D721Med (cell line): ENCODE results near the gene RALGPS2.

Experiments
- DNase-seq: peaks from one replicate; pipeline ENCODE4 v3.0.0; 2011; ENCODE audit warnings: low spot score; ENCODE audit not compliant: insufficient read length
- FAIRE-seq: peaks from 2 replicates; lab custom pipeline; 2011; peaks lifted over from hg19 to GRCh38; lab: Jason Lieb, UNC
- CTCF ChIP-seq: IDR thresholded peaks from 2 replicates; pipeline ENCODE4 v1.5.1; 2012; ENCODE audit warnings: mild to moderate bottlenecking, control low read depth; ENCODE audit not compliant: insufficient read depth; ENCODE audit errors: missing control alignments

Gene RALGPS2

GRCh38 chr1:178862864-178863263 is 137.8 kb downstream of the RALGPS2 start:
- DNase-seq (no peak), FAIRE-seq (no peak)
- no peak for TF ChIP-seq CTCF

- no peak for TF ChIP-seq CTCF
- DNase-seq (no peak), FAIRE-seq (no peak)
Measured at GRCh38 chr1:178864326-178864725, 139.3 kb downstream of the RALGPS2 start.

GRCh38 chr1:178867670-178868069 is 142.6 kb downstream of the RALGPS2 start:
- TF ChIP-seq CTCF, result no peak
- DNase-seq (no peak), FAIRE-seq (peak; percentile 81)

- FAIRE-seq, result no peak
Measured at GRCh38 chr1:178868706-178869105, 143.7 kb downstream of the RALGPS2 start.

DNA sequence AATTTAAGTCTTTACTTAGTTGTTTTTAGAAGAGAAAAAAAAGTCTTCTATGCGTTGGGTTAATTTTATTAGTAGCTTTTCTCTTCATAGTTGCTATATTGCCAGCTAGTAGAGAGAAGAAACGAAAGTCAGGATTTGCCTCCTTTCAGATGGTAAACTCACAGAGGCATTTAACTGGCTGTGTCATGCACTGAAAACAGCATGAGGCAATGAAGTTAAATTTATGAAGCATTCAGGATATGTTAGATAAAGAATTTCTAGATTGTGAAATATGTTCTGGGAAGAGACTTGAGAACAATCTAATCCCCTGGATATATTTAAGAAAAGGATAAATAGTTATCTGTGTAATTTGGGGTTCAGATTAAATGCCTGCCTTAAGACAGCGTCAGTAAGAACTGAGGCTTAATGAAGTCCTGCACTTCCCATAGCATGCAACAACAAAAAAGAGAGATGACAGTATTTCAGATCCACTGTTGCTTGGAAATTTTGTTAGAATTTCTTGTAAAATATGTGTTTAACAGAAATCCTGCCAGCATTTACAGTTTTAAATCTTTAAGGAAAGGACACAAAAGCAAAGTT is 144.2 kb downstream of the RALGPS2 start:
- no peak for TF ChIP-seq CTCF
- DNase-seq (no peak), FAIRE-seq (peak; percentile 90)

More at GRCh38 chr1:178868706-178869105, 143.7 kb downstream of the RALGPS2 start:
- DNase-seq, result no peak
- TF ChIP-seq CTCF, result no peak

GRCh38 chr1:178870221-178870620 is 145.2 kb downstream of the RALGPS2 start:
- FAIRE-seq, result peak; percentile 92

More at GRCh38 chr1:178870221-178870620, 145.2 kb downstream of the RALGPS2 start:
- TF ChIP-seq CTCF, result no peak
- no peak for DNase-seq
